ENCODE data around the gene PSMD4.
"Not testable (repeated sequence)": the region's sequence is repeated elsewhere in the genome, so short reads cannot be mapped to it uniquely, and the experiment has no call there.

PSMD4 gene

GRCh38 chr1:151266821-151267220, 12.3 kb downstream of the PSMD4 start:
- Histone ChIP-seq H3K9ac (ENCODE audit: low read length) (no peak overlapping the region), H3K79me2 (ENCODE audit: low read length) (peaks cover 11% of the 10 kb centered on the region; the same call in 1 of the 2 replicates), H3K4me1 (ENCODE audit: low read length) (no peaks in the 10 kb centered on the region), H3K4me3 (ENCODE audit: low read length) (no peak overlapping the region), H4K20me1 (ENCODE audit: insufficient read depth, low read length) (no peaks in the 10 kb centered on the region), H3K27me3 (replicated peaks; ENCODE audit: insufficient read depth, low read length) (no peaks in the 10 kb centered on the region), H3K4me2 (ENCODE audit: low read depth, low read length) (no peak overlapping the region), H3K9me2 (replicated peaks; ENCODE audit: insufficient read depth, low read length) (no peaks in the 10 kb centered on the region), H3F3A (ENCODE audit: insufficient read depth, low read length) (no peaks in the 10 kb centered on the region; the same call in 1 of the 2 replicates), H3K27ac (ENCODE audit: low read length) (no peak overlapping the region), H3K9me3 (replicated peaks; ENCODE audit: insufficient read depth, low read length) (no peaks in the 10 kb centered on the region), H3K36me3 (replicated peaks; ENCODE audit: insufficient read depth, low read length) (no peaks in the 10 kb centered on the region; the same call in 1 of the 2 replicates), H2AFZ (ENCODE audit: low read length) (no peak overlapping the region)
- no peak for DNase-seq
- TF ChIP-seq CTCF (IDR thresholded peaks at IDR 0.05; ENCODE audit: low read length) (no peak), EZH2phosphoT487 (IDR thresholded peaks at IDR 0.05; ENCODE audit: low read length) (no peak), EZH2 (optimal IDR thresholded peaks at IDR 0.05; ENCODE audit: low read depth, low read length) (no peak)

GRCh38 chr1:151267760-151268159, 13.2 kb downstream of the PSMD4 start:
- Histone ChIP-seq H3K4me3 (ENCODE audit: low read length) (no peak overlapping the region), H4K20me1 (ENCODE audit: insufficient read depth, low read length) (no peaks in the 10 kb centered on the region), H3K9me3 (replicated peaks; ENCODE audit: insufficient read depth, low read length) (no peaks in the 10 kb centered on the region), H3K4me2 (ENCODE audit: low read depth, low read length) (no peak overlapping the region), H3K79me2 (ENCODE audit: low read length) (0 out of 2 replicates have a peak, but pooled peaks cover 2% of the 10 kb centered on the region), H3K27me3 (replicated peaks; ENCODE audit: insufficient read depth, low read length) (no peaks in the 10 kb centered on the region), H2AFZ (ENCODE audit: low read length) (no peak overlapping the region), H3K36me3 (replicated peaks; ENCODE audit: insufficient read depth, low read length) (no peaks in the 10 kb centered on the region; the same call in 1 of the 2 replicates), H3K27ac (ENCODE audit: low read length) (no peak overlapping the region), H3K9me2 (replicated peaks; ENCODE audit: insufficient read depth, low read length) (no peaks in the 10 kb centered on the region), H3F3A (ENCODE audit: insufficient read depth, low read length) (no peaks in the 10 kb centered on the region; the same call in 1 of the 2 replicates), H3K4me1 (ENCODE audit: low read length) (no peaks in the 10 kb centered on the region), H3K9ac (ENCODE audit: low read length) (no peak overlapping the region)
- TF ChIP-seq EZH2phosphoT487 (IDR thresholded peaks at IDR 0.05; ENCODE audit: low read length) (no peak), EZH2 (optimal IDR thresholded peaks at IDR 0.05; ENCODE audit: low read depth, low read length) (no peak), CTCF (IDR thresholded peaks at IDR 0.05; ENCODE audit: low read length) (no peak)
- no peak for DNase-seq

- Histone ChIP-seq H3K9me2 (replicated peaks; ENCODE audit: insufficient read depth, low read length) (no peaks in the 10 kb centered on the region), H3K27me3 (replicated peaks; ENCODE audit: insufficient read depth, low read length) (no peaks in the 10 kb centered on the region), H3K36me3 (replicated peaks; ENCODE audit: insufficient read depth, low read length) (no peaks in the 10 kb centered on the region), H2AFZ (ENCODE audit: low read length) (no peak overlapping the region), H3K4me3 (ENCODE audit: low read length) (no peak overlapping the region), H3K79me2 (ENCODE audit: low read length) (no peaks in the 10 kb centered on the region), H3F3A (ENCODE audit: insufficient read depth, low read length) (no peaks in the 10 kb centered on the region), H4K20me1 (ENCODE audit: insufficient read depth, low read length) (no peaks in the 10 kb centered on the region), H3K9me3 (replicated peaks; ENCODE audit: insufficient read depth, low read length) (no peaks in the 10 kb centered on the region), H3K27ac (ENCODE audit: low read length) (no peak overlapping the region), H3K4me1 (ENCODE audit: low read length) (no peaks in the 10 kb centered on the region), H3K4me2 (ENCODE audit: low read depth, low read length) (no peak overlapping the region), H3K9ac (ENCODE audit: low read length) (no peak overlapping the region)
- no peak for DNase-seq
- TF ChIP-seq CTCF (IDR thresholded peaks at IDR 0.05; ENCODE audit: low read length) (no peak), EZH2 (optimal IDR thresholded peaks at IDR 0.05; ENCODE audit: low read depth, low read length) (no peak), EZH2phosphoT487 (IDR thresholded peaks at IDR 0.05; ENCODE audit: low read length) (no peak)
These were observed 19.5 kb downstream of the PSMD4 start for GRCh38 chr1:151273924-151274466.

GRCh38 chr1:151275341-151275740, 20.8 kb downstream of the PSMD4 start:
- H3K9me3 ChIP-seq (replicated peaks; ENCODE audit: insufficient read depth, low read length); H3K4me2 ChIP-seq (ENCODE audit: low read depth, low read length); H3F3A ChIP-seq (ENCODE audit: insufficient read depth, low read length); H3K9ac ChIP-seq (ENCODE audit: low read length); H2AFZ ChIP-seq (ENCODE audit: low read length); H3K36me3 ChIP-seq (replicated peaks; ENCODE audit: insufficient read depth, low read length); H3K27me3 ChIP-seq (replicated peaks; ENCODE audit: insufficient read depth, low read length); H3K4me1 ChIP-seq (ENCODE audit: low read length); H3K27ac ChIP-seq (ENCODE audit: low read length); DNase-seq; H3K79me2 ChIP-seq (ENCODE audit: low read length); H3K4me3 ChIP-seq (ENCODE audit: low read length); H4K20me1 ChIP-seq (ENCODE audit: insufficient read depth, low read length); H3K9me2 ChIP-seq (replicated peaks; ENCODE audit: insufficient read depth, low read length): not testable (repeated sequence)
